Measurements from ENCODE around the gene PDE6B.
"Not testable (repeated sequence)": the region's sequence is repeated elsewhere in the genome, so short reads cannot be mapped to it uniquely, and the experiment has no call there.

PDE6B gene

DNA sequence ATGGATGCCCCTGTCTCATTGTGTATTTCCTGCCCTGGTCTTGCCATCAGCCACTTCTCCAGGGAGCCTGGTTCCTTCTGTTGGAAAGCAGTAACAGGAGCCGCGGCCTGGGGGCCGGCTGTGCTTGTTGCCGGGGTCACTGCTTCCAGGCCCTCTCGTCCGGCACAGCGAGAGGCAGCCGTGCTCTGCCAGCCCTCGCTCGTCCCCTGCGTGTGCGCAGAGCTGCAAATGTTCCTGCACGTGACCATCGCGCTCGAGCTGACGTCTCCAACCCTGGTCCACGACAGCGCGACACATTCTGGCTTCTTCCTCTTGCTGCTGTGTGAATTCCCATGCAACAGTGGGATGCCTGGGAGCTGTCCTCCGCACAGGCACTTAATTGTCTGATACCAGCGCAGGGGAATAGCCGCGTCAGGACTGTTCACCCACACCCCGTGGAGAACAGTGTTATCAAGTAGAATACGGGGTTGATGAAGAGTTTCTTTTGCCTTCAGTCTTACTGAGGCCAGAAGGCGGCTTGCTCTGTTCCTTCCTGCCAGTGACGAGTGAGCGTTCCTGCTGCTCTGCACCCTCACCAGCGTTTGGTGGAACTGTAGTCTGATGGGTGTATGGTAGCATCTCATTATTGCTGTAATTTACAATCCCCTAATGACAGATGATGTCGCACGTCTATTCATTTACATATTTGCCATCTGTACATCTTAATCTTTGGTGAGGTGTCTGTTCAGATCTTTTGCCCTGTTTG is 12.3 kb downstream of the PDE6B start:
- DNase-seq = no peak

DNA sequence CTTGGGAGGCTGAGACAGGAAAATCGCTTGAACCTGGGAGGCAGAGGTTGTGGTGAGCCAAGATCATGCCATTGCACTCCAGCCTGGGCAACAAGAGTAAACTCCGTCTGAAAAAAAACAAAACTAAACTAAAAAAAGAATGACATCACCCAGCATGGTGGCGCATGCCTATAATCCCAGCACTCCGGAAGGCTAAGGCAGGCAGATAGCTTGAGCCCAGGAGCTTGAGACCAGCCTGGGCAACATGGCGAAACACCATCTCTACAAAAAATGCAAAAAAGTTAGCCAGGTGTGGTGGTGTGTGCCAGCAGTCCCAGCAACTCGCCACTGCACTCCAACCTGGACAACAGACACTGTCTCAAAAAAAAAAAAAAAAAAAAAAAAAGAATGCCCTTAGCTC is 17.0 kb downstream of the PDE6B start:
- not testable (repeated sequence) for DNase-seq

DNA sequence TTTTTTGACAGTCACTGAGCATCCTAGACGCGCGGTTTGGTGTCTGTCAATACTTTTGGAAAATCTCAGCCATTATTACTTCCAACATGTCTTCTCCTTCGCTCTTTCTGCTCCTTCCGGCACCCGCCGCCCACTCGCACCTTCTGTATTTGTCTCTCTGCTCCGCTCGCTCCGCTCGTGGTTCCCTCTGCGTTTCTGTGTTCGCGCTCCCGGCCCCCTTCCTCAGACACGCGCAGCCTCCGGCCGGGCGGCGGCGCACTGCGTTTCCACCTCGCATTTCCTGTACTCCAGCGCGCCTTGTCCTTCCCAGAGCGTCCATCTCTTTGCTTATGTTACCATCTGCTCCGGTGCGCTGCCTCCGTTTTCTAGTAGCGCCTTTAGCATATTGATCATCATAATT is 21.1 kb downstream of the PDE6B start:
- DNase-seq = no peak

DNA sequence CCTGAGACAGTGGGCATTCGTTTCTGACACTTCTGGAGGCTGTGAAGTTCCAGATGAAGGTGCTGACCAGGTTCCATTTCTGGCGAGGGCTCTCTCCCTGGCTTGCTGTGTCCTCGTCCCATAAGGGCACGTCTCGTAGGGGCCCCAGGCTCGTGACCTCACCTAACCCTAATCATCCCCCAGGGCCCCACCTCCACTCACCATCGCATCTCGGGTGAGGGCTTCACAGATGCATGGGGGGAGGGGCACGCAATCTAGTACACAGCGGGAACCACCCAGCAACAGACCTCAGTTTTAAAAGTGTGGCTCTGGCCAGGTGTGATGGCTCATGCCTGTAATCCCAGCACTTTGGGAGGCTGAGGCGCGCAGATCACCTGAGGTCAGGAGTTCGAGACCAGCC is 22.1 kb downstream of the PDE6B start:
- no peak for DNase-seq

DNA sequence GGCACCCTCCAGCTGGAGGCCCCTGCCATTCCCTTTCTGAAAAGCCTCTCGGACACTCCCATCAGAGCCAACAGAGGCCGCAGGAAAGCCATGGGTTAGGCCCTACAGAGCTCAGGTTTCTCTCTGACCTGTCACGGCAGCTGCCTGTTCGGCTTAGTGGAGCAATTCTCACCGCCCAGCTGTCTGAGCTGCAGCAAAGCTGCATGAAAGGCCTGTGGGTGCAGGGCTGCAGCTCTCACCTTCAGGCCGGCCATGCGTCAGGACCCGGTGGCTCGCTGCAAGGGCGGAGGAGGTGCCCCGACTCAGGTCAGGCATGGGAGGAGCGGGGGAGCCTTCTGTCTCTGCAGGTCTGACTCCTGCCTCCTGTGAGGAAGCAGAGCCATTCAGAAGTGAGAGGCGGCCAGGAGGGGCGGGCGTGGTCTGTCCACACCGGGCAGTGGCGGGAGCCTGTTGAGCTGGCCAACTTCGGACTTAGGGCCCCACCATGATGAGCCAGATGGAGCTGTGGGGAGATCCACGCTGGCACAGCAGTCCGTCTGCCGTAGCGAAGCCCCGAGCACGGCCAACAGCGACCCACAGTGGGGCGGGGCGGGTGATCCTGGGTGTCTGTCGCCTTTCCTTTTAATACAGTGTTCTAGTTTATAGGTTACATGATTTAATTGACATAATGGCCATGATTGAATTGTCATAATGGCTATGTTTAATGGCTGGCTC is 23.4 kb downstream of the PDE6B start:
- DNase-seq = no peak

DNA sequence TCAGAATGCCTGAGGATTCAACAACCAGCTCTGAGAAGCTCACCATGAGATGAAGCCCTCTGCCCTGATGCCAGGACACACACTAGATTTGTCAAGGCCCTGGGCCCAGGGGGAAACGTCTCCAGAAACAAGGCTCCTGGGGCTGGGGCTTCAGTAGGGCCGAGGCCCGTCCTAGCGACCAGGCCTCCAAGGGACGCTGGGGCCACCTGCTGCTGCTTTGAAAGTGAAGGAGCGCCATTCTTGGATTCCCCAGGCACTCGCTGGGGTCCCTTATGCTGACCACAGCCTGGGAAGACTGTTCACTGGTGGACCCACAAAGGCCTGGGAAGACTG is 23.9 kb downstream of the PDE6B start:
- no peak for DNase-seq

GRCh38 chr4:649751-650310 is 24.5 kb downstream of the PDE6B start:
- DNase-seq = no peak

DNA sequence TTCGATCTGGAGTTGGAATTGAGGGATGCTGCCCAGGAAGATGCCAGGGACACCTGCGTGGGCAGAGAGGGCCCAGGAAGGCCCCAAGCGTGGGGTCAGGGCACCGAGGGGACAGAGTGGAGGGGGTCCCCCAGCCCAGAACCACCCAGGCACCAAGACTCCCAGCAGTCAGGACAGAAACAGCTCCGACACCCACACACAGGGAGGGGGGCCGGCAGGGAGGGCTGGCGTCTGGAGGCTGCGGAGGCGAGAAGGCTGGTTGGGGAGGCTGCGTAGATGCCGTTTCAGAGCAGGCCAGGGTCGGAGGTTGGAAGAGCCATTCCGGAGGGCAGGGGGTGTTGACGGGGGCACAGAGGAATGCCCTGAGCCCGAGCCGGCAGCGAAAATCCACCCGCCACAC is 25.1 kb downstream of the PDE6B start:
- DNase-seq = no peak

- no peak for DNase-seq
Measured at GRCh38 chr4:650951-651883, 25.8 kb downstream of the PDE6B start.

- DNase-seq = no peak
Measured at GRCh38 chr4:651884-652642, 26.7 kb downstream of the PDE6B start.

GRCh38 chr4:653080-653821 is 27.9 kb downstream of the PDE6B start:
- no peak for DNase-seq

GRCh38 chr4:653831-654502 is 28.6 kb downstream of the PDE6B start:
- no peak for DNase-seq

DNA sequence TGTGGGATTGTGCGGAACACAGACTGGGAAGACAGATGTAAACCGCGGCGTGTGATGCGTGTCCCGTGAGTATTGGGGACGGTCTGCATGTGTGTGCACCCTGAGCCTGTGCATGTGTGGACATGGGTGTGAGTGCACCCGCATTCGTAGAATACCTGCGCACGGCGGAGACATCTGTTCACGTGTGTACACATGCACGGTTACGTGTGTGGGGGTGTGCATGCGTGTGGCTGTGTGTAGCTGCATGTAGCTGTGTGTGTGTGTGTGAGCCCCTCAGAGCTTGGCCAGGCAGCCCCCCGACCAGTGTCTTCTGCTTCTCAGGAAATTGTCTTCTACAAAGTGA is 29.1 kb downstream of the PDE6B start:
- no peak for DNase-seq

DNA sequence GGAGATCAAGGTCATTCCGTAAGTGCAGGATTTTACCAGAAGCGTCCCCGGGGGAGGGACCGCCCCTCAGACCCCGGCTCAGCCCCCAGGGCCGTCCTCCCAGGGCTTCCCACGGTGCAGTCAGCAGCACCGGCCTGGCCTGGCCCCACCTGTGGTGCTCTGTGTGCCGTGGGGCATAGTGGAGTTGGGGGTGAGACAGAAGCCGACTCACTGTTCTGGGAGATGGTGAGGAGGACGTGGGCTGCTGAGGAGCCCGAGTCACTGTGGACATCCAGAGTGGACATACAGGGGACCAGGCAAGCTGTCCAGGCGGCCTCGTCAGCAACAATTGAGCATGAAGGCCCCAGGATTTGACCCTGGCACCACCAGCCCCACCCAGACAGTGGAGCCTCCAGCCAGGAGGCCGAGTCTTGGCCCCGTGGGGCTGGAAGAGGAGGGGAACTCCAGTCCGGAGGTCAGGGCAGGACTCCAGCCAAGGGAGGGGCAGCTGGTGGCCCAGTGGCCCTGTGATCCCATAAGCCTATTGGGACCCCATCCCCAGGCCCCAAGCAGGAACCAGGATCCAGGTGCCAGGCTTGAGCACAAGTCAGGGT is 29.6 kb downstream of the PDE6B start:
- DNase-seq = no peak

DNA sequence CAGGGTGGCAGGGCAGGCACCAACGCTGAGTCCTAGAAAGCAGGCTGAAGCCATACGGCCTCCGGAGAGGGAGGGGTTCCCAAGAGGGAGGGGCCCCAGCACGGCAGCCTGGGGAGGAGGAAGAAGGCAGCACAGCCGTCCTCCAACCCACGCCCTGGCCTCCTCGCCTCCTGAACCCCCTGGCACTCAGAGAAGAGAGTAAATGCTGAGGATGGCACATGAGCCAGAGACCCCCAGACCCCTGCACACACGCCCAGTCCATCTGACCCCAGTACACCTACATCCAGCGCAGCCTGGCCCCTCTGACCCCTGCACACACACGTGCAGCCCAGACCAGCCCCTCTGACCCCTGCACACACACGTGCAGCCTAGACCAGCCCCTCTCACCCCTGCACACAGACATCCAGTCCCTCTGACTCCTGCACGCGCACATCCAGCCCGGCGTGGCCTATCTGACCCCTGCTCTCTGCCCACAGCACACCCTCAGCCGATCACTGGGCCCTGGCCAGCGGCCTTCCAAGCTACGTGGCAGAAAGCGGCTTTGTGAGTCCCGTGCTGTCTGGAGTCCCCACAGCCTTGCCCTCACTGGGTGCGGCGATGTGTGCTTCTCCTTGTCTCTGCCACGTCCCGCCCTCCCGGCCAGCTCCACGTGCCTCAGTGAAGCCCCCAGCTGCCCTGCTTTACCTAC is 30.2 kb downstream of the PDE6B start:
- no peak for DNase-seq

GRCh38 chr4:656436-657337 is 31.3 kb downstream of the PDE6B start:
- no peak for DNase-seq

- DNase-seq = no peak
Measured at GRCh38 chr4:657338-657833, 32.0 kb downstream of the PDE6B start.

GRCh38 chr4:657834-658667 is 32.7 kb downstream of the PDE6B start:
- no peak for DNase-seq

Measured in GDM1 (cell line).